Sigmoid colon (tissue), 7 donors: ENCODE measurements around the gene ABHD17B. TPM values are rescaled to one million over a fixed set of nuclear protein-coding genes. Genes with fewer than 3 reads are reported as not detected.
"Not testable (repeated sequence)": the region's sequence is repeated elsewhere in the genome, so short reads cannot be mapped to it uniquely, and the experiment has no call there.

Experiments
- DNase-seq: peaks from one replicate; pipeline ENCODE4 v3.0.0-alpha.2; 2019
- H3K27ac ChIP-seq, 4 donors: fragments of 200-600 bp; sonication (generic); one replicate each; pipeline ENCODE4 v1.5.1; 2016 to 2019; ENCODE audit warnings: mild to moderate bottlenecking in 1 of 4
- H3K27me3 ChIP-seq, 3 donors: fragments of 200-600 bp; sonication (generic); one replicate each; pipeline ENCODE4 v1.5.1; 2019; ENCODE audit warnings: mild to moderate bottlenecking in 1 of 3
- H3K36me3 ChIP-seq, 4 donors: fragments of 200-600 bp; sonication (generic); one replicate each; pipeline ENCODE4 v1.5.1; 2016 to 2019
- H3K4me1 ChIP-seq, 4 donors: fragments of 200-600 bp; sonication (generic); one replicate each; pipeline ENCODE4 v1.5.1; 2017 to 2019
- H3K4me3 ChIP-seq, 4 donors: fragments of 200-600 bp; sonication (generic); one replicate each; pipeline ENCODE4 v1.5.1; 2017 to 2019; ENCODE audit warnings: mild to moderate bottlenecking in 2 of 4, moderate library complexity in 1 of 4
- H3K9me3 ChIP-seq, 4 donors: fragments of 200-600 bp in 3 of 4; sonication (generic) in 3 of 4; one replicate each; pipeline versions ENCODE4 v1.5.1 to v1.6.1; 2013 to 2019
- EP300 ChIP-seq, 4 donors: sonication (generic); formaldehyde crosslinking; IDR thresholded peaks; one replicate each; pipeline ENCODE4 v1.6.1; 2017; ENCODE audit warnings: antibody characterized with exemption in 4 of 4
- POLR2A ChIP-seq, 2 donors: fragments of 450-650 bp; IDR thresholded peaks; one replicate each; pipeline ENCODE4 v1.6.1; 2016; ENCODE audit warnings: antibody characterized with exemption in 2 of 2, mild to moderate bottlenecking in 2 of 2, moderate library complexity in 2 of 2
- POLR2AphosphoS5 ChIP-seq, 4 donors: sonication (generic); formaldehyde crosslinking; IDR thresholded peaks; one replicate each; pipeline ENCODE4 v1.6.1; 2017; ENCODE audit warnings: antibody characterized with exemption in 4 of 4
- WGBS, 2 donors: extraction: QIAGEN DNeasy Blood & Tissue Kit; methylation state at CpG; one replicate each; pipeline ENCODE4 v1.1.7; 2013; 5-methylcytosine and 5-hydroxymethylcytosine counted together
- intact Hi-C: fragments of 100-400 bp; cut with DNase I; formaldehyde crosslinking; loops from one replicate; pipeline ENCODE4 v1.15.1; 2023
- polyA plus RNA-seq, 3 donors: library from polyadenylated mRNA; stranded (reverse); fragments of 200-250 nt; gene quantifications; one replicate each; pipeline ENCODE4 v1.2.3, GENCODE V29; 2013
- total RNA-seq, 4 donors: library from RNA; depleted of rRNA; stranded (reverse); fragments of >200 nt; gene quantifications; one replicate each; pipeline ENCODE4 v1.1.0, GENCODE V29; 2016
- TF ChIP-seq, protein P1 (sequence below), 4 experiments: fragments of 450-650 bp in 3 of 4; fragments of 200-600 bp in 1 of 4; IDR thresholded peaks; one replicate each; pipeline ENCODE4 v1.5.1; 2016 to 2019; ENCODE audit warnings: antibody characterized with exemption in 4 of 4, mild to moderate bottlenecking in 3 of 4, moderate library complexity in 2 of 4
- donor health status: healthy with polysubstance abuse.
- donor health status: Bipolar disorder and iron deficiency.
- donor health status: healthy.

ABHD17B gene
- total RNA-seq (10 to 100 TPM; 12.4 to 19.9 (median 17.3) TPM), polyA plus RNA-seq (10 to 100 TPM; 15.5 to 35.1 (median 16.8) TPM)

DNA sequence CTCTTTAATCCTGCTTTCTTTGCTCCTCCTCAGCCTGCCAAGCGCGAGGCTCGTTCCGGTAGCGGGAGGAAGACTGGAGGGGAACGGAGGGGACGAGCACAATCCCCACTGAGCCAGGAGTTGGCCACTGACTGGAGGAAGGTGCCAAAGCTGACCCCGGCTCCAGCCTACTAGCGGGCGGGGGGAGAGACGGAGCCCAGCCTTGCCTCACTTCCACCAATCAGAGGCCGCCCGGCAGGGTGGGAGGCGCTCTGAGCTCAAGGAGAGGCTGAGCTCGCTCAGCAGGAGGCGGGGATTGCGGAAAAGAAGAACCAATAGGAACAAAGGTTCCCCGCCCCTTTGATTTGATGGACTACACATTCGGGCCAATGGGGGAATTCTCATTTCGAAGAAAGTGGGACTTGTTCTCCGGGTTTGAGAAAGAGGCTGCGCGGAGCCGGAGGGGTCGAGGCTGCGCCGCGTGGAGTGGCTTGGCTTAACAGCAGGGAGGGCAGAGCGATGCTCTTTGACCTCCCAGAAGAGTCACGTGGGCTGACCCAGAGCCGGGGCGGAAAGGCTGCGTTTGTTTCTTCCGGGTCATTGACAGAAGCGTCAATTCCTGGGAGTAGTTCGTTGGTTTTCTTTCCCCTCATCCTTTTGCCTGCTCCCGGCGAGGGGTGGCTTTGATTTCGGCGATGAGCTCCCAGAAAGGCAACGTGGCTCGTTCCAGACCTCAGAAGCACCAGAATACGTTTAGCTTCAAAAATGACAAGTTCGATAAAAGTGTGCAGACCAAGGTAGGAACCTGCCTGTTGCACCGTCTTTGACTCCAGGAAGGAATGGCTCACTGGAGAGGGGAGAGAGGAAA lies at the start of gene ABHD17B, which contains the start of gene C9orf85:
Gene ABHD17B (minus strand): TSS at position 133 of the 847 bp plus-strand sequence. CDS start 36,113 bp downstream, outside the sequence.
Gene C9orf85 (plus strand): TSS at position 579 of the 847 bp plus-strand sequence. CDS start 96 bp downstream, at position 675.
- H3K4me1 ChIP-seq, result peaks cover 0 to 34% (median 27%) of the 10 kb centered on the region in 4 donors
- intact Hi-C loops, result loop anchor here (2.0 to 10.0 kb wide), 2 partner anchors 142 to 1164 kb away; partner anchors contain the start of gene CEMIP2
- peak within 1 kb of the TSS; percentile 92 to 97 (median 96) for H3K27ac ChIP-seq
- TF ChIP-seq EP300 (IDR thresholded peaks at IDR 0.05), result no peak
- peak; percentile 91 to 94 for TF ChIP-seq POLR2A (IDR thresholded peaks at IDR 0.05)
- TF ChIP-seq POLR2AphosphoS5 (IDR thresholded peaks at IDR 0.05), result peak; percentile 98 to 100 (median 98)
- TF ChIP-seq, protein P1, sequence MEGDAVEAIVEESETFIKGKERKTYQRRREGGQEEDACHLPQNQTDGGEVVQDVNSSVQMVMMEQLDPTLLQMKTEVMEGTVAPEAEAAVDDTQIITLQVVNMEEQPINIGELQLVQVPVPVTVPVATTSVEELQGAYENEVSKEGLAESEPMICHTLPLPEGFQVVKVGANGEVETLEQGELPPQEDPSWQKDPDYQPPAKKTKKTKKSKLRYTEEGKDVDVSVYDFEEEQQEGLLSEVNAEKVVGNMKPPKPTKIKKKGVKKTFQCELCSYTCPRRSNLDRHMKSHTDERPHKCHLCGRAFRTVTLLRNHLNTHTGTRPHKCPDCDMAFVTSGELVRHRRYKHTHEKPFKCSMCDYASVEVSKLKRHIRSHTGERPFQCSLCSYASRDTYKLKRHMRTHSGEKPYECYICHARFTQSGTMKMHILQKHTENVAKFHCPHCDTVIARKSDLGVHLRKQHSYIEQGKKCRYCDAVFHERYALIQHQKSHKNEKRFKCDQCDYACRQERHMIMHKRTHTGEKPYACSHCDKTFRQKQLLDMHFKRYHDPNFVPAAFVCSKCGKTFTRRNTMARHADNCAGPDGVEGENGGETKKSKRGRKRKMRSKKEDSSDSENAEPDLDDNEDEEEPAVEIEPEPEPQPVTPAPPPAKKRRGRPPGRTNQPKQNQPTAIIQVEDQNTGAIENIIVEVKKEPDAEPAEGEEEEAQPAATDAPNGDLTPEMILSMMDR (IDR thresholded peaks at IDR 0.05), result no peak
- peak within 1 kb of the TSS; percentile 83 to 98 (median 90) for H3K4me3 ChIP-seq
- no peaks in the 10 kb centered on the region for H3K9me3 ChIP-seq
- H3K36me3 ChIP-seq, result no peaks in the 10 kb centered on the region
- DNase-seq, result peak; percentile 99
- H3K27me3 ChIP-seq, result no peaks in the 10 kb centered on the region
- WGBS, 2 donors, result 0% methylated on average over 45 of the region's 45 CpGs

DNA sequence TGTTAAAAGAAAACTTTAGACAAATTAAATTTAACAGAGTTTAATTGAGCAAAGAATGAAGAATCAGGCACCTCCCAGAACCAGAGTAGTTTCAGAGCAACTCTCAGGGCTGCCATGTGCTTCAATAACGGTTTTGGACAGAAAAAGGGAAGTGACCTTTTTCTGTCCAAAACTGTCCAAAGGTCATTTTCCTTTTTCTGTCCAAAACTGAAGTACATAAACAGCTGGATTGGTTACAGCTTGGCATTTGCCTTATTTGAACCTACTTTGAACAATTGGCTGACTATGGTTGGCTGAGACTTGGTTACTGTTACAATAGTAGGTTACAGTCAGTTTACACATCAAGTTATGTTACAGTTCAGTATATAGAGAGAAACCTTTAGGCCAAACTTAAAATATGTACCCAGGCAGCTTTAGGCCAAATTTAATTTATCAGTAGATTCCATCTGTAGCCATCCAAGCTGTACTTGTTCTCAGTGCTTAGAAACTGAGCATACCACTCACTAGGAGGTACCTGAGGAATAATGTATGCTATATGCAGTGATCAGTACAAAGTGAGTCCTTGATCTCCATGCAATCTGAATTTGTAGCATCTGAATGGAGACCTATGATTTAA lies 44.4 kb upstream of the ABHD17B start:
- WGBS, 2 donors, result 59 to 61% methylated on average over 1 of the region's 1 CpG
- intact Hi-C loops, result no loop called here

DNA sequence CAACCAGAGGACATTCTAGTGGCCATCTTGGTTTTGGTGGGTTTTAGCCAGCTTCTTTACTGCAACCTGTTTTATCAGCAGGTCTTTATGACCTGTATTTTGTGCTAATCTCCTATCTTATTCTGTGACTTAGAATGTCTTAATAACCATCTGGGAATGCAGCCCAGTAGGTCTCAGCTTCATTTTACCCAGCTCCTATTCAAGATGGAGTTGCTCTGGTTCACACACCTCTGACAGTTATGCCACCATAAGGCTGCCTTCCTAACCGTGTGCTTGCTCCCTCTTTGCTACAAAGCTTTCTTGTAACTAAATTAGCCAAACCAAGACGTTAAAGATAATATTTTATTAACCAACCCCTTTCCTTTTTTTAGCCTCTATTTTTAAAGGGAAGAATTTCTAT lies 43.7 kb upstream of the ABHD17B start:
- H3K27ac ChIP-seq, H3K27me3 ChIP-seq, intact Hi-C loops, H3K4me3 ChIP-seq, H3K9me3 ChIP-seq, DNase-seq, H3K4me1 ChIP-seq: not testable (repeated sequence)
- H3K36me3 ChIP-seq, result peaks cover 0 to 20% (median 3%) of the 10 kb centered on the region in 4 donors
- WGBS, 2 donors, result 94 to 96% methylated on average over 2 of the region's 2 CpGs

More for the DNA sequence above, 44.4 kb upstream of the ABHD17B start:
- Histone ChIP-seq H3K4me3 (no peak overlapping the region), H3K9me3 (no peaks in the 10 kb centered on the region), H3K27ac (no peak overlapping the region), H3K36me3 (peaks cover 0 to 16% (median 1%) of the 10 kb centered on the region in 4 donors), H3K27me3 (no peaks in the 10 kb centered on the region), H3K4me1 (no peaks in the 10 kb centered on the region)
- TF ChIP-seq POLR2A (IDR thresholded peaks at IDR 0.05) (no peak), POLR2AphosphoS5 (IDR thresholded peaks at IDR 0.05) (no peak), EP300 (IDR thresholded peaks at IDR 0.05) (no peak)
- TF ChIP-seq, protein P1 (IDR thresholded peaks at IDR 0.05), result no peak
- no peak for DNase-seq

DNA sequence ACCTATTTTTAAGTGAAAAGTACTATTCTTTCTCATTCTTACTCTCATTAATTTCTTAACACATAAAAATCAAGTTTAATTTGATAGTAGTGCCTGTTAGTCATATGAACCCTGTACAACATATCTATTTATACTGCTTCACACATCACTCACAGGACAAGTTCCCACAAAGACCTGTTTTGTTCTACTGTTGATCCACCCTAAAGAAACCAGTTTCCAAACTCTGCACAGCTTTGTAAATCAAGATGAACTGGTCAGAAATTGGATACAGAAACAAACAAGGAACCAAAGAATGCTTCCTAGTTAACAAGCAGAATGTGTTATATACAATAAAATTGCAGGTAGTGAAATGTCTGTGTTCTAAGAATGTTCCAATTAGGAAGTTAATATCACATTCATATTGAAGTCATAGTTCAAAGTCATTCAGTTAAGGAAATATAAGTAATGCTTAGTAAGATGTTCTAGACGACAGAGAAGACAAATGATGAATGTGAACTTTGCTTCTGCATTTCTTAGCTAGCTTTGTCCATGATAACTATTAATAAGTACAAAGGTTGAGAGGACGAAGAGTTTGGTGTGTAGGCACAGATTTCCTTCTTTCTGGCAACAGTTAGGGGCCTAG lies 33.9 kb upstream of the ABHD17B start:
- Histone ChIP-seq H3K9me3 (no peaks in the 10 kb centered on the region), H3K4me1 (peaks cover 0 to 9% (median 2%) of the 10 kb centered on the region in 4 donors), H3K36me3 (no peaks in the 10 kb centered on the region), H3K27ac (no peak overlapping the region), H3K27me3 (no peaks in the 10 kb centered on the region), H3K4me3 (no peak overlapping the region)
- DNase-seq, result no peak
- 20 to 57% methylated on average over 2 of the region's 2 CpGs for WGBS, 2 donors
- intact Hi-C loops, result no loop called here
- TF ChIP-seq POLR2AphosphoS5 (IDR thresholded peaks at IDR 0.05) (no peak), EP300 (IDR thresholded peaks at IDR 0.05) (no peak), POLR2A (IDR thresholded peaks at IDR 0.05) (no peak)
- TF ChIP-seq, protein P1 (IDR thresholded peaks at IDR 0.05), result no peak
